ENCODE measurements around the gene RPL28.

DNA sequence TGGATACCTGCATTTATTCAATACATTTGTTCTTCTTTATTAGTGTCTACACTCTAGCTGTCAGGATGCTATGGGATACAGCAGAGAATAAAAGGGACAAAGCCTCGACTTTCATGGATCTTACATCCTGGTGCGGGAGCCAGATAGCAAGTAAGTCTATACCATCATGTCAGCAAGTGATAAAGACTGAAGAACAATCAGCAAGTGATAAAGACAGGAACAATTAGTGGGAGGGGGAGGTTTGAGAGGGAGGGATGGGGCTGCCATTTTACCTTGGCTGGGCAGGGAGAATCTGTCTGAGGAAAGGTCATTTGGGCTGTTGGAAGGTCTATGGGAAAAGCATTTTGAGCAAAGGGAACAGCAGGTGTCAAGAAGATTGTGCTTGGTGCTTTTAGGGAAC is 24.4 kb downstream of the RPL28 start:
- TF ChIP-seq, protein P1, sequence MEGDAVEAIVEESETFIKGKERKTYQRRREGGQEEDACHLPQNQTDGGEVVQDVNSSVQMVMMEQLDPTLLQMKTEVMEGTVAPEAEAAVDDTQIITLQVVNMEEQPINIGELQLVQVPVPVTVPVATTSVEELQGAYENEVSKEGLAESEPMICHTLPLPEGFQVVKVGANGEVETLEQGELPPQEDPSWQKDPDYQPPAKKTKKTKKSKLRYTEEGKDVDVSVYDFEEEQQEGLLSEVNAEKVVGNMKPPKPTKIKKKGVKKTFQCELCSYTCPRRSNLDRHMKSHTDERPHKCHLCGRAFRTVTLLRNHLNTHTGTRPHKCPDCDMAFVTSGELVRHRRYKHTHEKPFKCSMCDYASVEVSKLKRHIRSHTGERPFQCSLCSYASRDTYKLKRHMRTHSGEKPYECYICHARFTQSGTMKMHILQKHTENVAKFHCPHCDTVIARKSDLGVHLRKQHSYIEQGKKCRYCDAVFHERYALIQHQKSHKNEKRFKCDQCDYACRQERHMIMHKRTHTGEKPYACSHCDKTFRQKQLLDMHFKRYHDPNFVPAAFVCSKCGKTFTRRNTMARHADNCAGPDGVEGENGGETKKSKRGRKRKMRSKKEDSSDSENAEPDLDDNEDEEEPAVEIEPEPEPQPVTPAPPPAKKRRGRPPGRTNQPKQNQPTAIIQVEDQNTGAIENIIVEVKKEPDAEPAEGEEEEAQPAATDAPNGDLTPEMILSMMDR (IDR thresholded peaks at IDR 0.05), result no peak
- no peak for TF ChIP-seq POLR2A (IDR thresholded peaks at IDR 0.05)
